ENCODE results near the gene ACO2. TPM values are rescaled to one million over a fixed set of nuclear protein-coding genes. Genes with fewer than 3 reads are reported as not detected.

ACO2 gene
- total RNA-seq, 1 experiment from 2014 or later = 71.5 TPM

DNA sequence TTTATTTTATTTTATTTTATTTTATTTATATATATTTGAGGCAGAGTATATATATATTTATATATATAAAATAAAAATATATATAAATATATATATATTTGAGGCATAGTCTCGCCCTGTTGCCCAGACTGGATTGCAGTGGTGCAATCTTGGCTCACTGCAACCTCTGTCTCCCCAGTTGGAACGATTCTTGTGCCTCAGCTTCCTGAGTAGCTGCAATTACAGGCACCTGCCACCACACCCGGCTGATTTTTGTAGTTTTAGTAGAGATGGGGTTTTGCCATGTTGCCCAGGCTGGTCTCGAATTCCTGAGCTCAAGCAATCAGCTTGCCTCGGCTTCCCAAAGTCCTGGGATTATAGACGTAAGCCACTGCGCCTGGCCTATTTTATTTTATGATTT lies 31.4 kb downstream of the ACO2 start:
- no peak for DNase-seq (ENCODE audit: low read depth, low spot score)
- no peak overlapping the region for H3K4me3 ChIP-seq (ENCODE audit: low read depth in 2 of 2, low read length in 2 of 2)
- H3K4me1 ChIP-seq (ENCODE audit: control insufficient read depth, insufficient read depth, low read length) = no peaks in the 10 kb centered on the region
- ATAC-seq = no peak
- in situ Hi-C loops (cut with HindIII; ENCODE audit: low pct_unique_long_range_greater_than_20kb, low sequenced_read_pairs) (no loop called here), intact Hi-C loops (cut with micrococcal nuclease; ENCODE audit: unreplicated experiment) (no loop called here)
- no peaks in the 10 kb centered on the region for H3K9me3 ChIP-seq (ENCODE audit: control insufficient read depth, insufficient read depth, low read depth, low read length)
- H3K27me3 ChIP-seq (ENCODE audit: control insufficient read depth, insufficient read depth, low read length) = no peaks in the 10 kb centered on the region
- ChIA-PET CTCF (no interaction called here), POLR2A (no interaction called here)
- no TSS peak for BruUV-seq (replicated peaks)
- TF ChIP-seq, protein P1, sequence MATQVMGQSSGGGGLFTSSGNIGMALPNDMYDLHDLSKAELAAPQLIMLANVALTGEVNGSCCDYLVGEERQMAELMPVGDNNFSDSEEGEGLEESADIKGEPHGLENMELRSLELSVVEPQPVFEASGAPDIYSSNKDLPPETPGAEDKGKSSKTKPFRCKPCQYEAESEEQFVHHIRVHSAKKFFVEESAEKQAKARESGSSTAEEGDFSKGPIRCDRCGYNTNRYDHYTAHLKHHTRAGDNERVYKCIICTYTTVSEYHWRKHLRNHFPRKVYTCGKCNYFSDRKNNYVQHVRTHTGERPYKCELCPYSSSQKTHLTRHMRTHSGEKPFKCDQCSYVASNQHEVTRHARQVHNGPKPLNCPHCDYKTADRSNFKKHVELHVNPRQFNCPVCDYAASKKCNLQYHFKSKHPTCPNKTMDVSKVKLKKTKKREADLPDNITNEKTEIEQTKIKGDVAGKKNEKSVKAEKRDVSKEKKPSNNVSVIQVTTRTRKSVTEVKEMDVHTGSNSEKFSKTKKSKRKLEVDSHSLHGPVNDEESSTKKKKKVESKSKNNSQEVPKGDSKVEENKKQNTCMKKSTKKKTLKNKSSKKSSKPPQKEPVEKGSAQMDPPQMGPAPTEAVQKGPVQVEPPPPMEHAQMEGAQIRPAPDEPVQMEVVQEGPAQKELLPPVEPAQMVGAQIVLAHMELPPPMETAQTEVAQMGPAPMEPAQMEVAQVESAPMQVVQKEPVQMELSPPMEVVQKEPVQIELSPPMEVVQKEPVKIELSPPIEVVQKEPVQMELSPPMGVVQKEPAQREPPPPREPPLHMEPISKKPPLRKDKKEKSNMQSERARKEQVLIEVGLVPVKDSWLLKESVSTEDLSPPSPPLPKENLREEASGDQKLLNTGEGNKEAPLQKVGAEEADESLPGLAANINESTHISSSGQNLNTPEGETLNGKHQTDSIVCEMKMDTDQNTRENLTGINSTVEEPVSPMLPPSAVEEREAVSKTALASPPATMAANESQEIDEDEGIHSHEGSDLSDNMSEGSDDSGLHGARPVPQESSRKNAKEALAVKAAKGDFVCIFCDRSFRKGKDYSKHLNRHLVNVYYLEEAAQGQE (IDR thresholded peaks at IDR 0.05; ENCODE audit: insufficient read depth in 1 of 2, low read depth in 2 of 2, low read length in 1 of 2) = no peak
- TF ChIP-seq POLR2AphosphoS5 (IDR thresholded peaks at IDR 0.05; ENCODE audit: low read depth, low read length) (no peak), SIN3A (IDR thresholded peaks at IDR 0.05; ENCODE audit: borderline replicate concordance, insufficient read depth, low read depth, low read length) (no peak), TCF7L2 (IDR thresholded peaks at IDR 0.05; ENCODE audit: low read depth, low read length) (no peak)
- TF ChIP-seq, protein P2, sequence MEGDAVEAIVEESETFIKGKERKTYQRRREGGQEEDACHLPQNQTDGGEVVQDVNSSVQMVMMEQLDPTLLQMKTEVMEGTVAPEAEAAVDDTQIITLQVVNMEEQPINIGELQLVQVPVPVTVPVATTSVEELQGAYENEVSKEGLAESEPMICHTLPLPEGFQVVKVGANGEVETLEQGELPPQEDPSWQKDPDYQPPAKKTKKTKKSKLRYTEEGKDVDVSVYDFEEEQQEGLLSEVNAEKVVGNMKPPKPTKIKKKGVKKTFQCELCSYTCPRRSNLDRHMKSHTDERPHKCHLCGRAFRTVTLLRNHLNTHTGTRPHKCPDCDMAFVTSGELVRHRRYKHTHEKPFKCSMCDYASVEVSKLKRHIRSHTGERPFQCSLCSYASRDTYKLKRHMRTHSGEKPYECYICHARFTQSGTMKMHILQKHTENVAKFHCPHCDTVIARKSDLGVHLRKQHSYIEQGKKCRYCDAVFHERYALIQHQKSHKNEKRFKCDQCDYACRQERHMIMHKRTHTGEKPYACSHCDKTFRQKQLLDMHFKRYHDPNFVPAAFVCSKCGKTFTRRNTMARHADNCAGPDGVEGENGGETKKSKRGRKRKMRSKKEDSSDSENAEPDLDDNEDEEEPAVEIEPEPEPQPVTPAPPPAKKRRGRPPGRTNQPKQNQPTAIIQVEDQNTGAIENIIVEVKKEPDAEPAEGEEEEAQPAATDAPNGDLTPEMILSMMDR (IDR thresholded peaks at IDR 0.05) = no peak
- H3K36me3 ChIP-seq (ENCODE audit: control insufficient read depth, insufficient read depth, low read length) = no peaks in the 10 kb centered on the region
- H3K27ac ChIP-seq (ENCODE audit: low read length) = no peak overlapping the region

DNA sequence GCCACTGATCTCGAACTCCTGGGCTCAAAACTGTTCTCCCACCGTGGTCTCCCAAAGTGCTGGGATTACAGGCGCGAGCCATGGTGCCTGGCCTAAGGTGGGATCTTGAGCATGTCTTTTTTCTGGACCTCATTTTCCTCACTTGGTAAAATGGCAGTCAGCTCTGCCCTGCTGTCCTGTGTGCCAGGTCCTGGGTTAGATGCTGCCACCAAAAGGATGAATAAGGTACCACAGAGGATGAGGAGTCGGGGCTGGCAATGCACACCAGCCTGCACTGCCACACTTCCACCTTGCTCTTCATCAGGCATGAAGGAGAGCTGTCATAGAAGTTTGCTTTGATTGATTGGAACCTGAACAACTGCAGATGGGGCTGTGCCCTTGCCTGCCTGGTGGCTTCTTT lies 32.3 kb downstream of the ACO2 start:
- intact Hi-C loops (cut with micrococcal nuclease; ENCODE audit: unreplicated experiment) = no loop called here
- no peak overlapping the region for H3K4me3 ChIP-seq (ENCODE audit: low read depth in 2 of 2, low read length in 2 of 2)
- H3K9me3 ChIP-seq (ENCODE audit: control insufficient read depth, insufficient read depth, low read depth, low read length) = no peaks in the 10 kb centered on the region
- no peak for DNase-seq (ENCODE audit: low read depth, low spot score)
- TF ChIP-seq, protein P1 (IDR thresholded peaks at IDR 0.05; ENCODE audit: insufficient read depth in 1 of 2, low read depth in 2 of 2, low read length in 1 of 2) = no peak
- TF ChIP-seq, protein P2 (IDR thresholded peaks at IDR 0.05) = no peak; the same call in 1 of the 2 replicates
- no peak for TF ChIP-seq TCF7L2 (IDR thresholded peaks at IDR 0.05; ENCODE audit: low read depth, low read length)
- no peaks in the 10 kb centered on the region for H3K4me1 ChIP-seq (ENCODE audit: control insufficient read depth, insufficient read depth, low read length)
- no TSS peak for BruUV-seq (replicated peaks)
- in situ Hi-C loops (cut with HindIII; ENCODE audit: low pct_unique_long_range_greater_than_20kb, low sequenced_read_pairs) = no loop called here
- H3K36me3 ChIP-seq (ENCODE audit: control insufficient read depth, insufficient read depth, low read length) = no peaks in the 10 kb centered on the region
- no peaks in the 10 kb centered on the region for H3K27me3 ChIP-seq (ENCODE audit: control insufficient read depth, insufficient read depth, low read length)
- ATAC-seq = peak; percentile 82
- ChIA-PET POLR2A (no interaction called here), CTCF (no interaction called here)
- H3K27ac ChIP-seq (ENCODE audit: low read length) = no peak overlapping the region
